COR-L47 (cell line): Measurements from ENCODE around the gene SGMS1.

Experiments
- DNase-seq: peaks from one replicate; lab custom pipeline; 2025; lab: John Stamatoyannopoulos, UW

SGMS1 gene

DNA sequence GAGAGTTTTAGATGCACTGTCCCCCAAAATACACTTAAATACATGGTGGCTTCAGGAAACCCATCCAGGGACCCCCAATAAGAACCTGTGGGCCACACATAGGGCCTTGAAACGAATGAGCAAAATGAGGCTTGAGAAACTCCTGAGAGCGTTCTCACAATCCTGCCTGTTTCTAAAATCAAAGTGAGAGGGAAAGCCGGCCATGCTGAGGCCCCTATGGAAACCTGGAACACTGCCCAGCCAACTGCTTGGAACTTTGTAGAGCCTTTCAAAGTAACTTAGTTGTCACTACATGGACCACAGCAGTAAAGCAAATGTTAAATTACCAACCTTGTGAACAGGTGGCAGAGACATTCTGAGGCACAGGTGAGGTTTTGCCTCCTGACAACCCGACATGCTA, 13.4 kb downstream of the SGMS1 start:
- no peak for DNase-seq

GRCh38 chr10:50607356-50607925, 16.3 kb downstream of the SGMS1 start:
- no peak for DNase-seq

GRCh38 chr10:50605951-50606270, 17.8 kb downstream of the SGMS1 start:
- DNase-seq = no peak

DNA sequence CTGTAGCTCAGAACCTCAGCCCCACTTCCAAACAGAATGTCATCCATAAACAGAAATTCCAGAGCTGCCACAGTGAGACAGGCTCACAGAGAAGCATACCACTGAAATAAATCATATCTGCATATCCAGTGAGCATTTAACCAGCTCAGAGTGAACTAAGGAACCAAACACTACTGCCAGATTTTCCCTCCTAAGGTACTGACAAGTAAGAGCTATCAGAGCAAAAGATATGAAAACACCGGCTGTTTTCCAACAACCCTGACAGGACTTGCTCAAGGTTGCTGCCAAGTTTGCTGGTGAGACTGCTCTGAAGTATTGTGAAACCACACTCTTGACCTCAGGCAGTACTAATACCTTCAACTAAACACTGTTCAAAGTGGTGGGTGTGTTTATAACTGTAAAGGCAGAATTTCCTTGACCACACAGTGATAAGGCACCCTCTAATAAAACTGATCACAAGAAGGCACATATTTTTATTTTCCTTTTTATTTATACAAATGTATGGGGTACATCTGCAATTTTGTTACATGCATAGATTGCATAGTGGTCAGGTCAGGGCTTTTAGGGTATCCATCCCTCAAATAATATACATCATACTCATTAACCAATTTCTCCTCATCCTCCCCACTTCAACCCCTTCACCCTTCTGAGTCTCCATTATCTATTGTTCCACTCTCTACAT, 18.3 kb downstream of the SGMS1 start:
- DNase-seq = no peak

DNA sequence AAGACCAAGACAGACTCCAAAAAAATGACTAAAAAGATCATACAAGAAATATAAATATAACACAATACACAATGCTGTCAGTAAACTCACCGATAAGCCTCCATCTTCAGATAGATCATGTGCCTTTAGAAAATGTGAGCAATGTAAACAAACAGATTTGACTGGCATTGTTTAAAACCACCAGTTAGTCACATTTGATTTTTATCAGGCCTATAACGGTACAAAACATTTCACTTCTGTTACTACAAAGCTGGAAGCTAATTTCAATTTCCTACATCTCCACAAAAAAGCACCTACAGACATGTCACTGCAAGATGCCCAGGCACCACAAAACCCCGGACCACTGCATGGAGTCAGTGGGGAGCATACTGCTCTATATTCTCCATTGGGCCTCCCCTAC, 18.9 kb downstream of the SGMS1 start:
- DNase-seq = no peak

- no peak for DNase-seq
Measured at GRCh38 chr10:50604049-50604640, 19.6 kb downstream of the SGMS1 start.

DNA sequence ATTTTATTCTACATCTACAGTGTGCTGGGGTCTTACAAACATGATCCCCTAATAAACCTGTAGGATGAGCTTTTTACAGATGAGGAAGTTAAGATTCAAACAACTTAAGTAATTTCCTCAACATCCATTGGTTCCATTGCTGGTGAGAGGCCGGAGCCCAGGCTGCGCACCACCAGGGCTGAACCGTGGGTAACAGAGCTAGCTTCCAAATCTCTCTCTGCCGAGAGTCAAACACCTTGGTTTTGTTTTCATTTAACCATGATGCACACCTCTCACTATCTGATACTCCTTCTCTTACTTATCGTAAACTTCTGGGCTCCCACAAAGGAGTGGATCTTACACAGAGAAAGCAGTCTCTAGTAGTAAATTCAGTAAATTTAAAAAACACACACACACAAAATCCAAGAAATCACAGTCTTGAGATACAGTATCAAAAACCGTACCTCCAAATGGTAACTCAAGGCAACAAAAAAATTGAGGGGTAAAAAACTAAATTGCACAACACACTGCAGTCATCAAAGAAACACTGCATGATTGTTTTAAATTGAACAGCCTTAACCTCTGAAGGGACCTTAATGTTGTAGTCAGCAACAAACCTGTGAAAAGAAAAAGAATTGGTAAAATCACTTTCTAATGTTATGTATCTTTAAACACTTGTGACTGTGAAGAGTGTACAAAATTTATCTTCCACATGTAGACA, 20.5 kb downstream of the SGMS1 start:
- no peak for DNase-seq

- DNase-seq = no peak
Measured at GRCh38 chr10:50601974-50602373, 21.8 kb downstream of the SGMS1 start.

GRCh38 chr10:50600831-50601477, 22.8 kb downstream of the SGMS1 start:
- DNase-seq = no peak

DNA sequence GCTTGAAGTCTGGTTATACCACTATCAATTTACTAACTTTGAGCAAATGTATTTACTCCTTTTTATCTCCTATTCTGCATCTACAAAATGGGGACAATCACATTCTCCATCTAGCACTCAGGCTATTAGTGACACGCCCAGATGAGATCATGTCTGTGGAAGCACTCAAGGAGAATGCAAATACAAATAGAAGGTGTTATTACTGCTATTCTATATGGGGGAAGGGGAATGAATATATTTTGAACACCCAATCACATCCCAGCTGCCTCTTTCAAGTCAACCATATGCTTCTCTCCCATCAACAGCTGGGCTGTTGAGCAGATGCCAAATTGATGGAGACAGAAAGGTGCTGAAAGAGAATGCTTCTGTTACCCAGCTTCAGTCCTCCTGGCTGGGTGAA, 23.5 kb downstream of the SGMS1 start:
- DNase-seq = no peak

DNA sequence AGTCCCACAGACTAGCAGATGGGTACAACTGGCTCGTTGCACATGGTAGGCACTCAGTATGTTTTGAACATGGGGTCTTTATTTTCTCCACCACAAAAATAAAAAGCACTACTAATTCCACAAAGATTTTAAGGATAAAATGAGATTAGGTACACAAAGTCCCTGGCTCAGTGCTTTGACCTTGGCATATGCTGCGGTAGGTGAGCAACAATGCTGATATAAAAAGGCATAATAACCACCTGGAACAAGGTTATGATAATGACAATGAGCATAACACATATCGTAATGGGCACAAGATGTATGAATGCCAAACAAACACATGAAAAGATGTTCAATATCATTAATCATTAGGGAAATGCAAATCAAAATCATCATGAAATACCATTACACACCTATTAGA, 26.9 kb downstream of the SGMS1 start:
- no peak for DNase-seq

- no peak for DNase-seq
Measured at GRCh38 chr10:50596456-50596855, 27.3 kb downstream of the SGMS1 start.

DNA sequence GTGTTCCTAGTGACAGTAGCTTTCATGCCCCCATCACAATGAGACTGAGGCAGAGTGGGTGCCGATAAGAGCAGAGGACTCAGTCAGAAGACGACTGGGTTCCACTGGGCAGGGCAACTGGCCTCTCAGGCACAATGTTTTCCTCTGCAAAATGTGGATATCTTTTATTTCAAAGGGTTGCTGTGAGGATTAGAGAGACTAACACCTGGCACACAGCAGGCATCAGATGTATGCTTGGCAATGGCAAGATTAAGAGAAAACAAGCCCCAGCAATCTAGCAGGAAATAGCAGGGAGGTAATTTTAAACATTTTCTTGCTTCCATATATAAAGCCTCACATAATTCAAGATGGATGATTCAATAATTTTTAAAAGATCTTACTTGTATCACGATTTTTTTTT, 28.0 kb downstream of the SGMS1 start:
- DNase-seq = no peak

DNA sequence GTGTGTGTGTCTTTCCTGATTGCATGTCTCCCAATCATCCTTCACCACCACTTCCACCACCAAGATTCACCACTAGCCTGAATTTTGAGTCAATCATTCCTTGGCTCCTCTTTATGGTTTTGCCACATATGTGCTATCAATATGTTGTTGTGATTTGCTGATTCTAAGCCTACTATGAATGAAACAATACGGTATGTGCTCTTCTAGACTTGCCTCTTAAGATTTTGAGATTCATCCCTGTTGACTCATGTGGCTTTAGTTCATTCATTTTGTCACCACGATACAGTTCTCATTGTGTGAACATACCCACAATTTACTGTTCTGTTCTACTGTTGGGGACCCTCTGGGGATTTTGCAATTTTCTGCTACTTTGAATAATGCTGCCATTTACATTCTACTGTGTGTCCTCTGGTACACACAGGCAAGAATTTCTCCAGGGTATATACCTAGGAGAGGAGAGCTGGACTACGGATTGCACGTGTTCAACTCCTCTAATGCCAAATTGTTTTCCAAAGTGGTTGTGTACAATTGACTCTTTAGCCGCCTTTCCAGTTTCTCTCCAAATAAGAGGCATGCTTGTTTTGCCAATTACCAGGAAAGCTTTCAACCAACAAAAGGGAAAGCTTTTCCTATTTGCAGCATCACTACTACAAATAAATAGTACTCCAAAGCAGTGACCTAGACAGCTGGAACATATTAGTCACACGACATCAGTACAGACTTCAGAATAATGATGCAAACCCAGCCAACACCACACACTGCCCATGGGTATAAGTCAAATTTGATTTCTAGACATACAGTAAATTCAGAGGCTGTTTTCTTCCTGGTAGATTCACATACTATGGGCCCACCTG, 30.0 kb downstream of the SGMS1 start:
- DNase-seq = no peak

- no peak for DNase-seq
Measured at GRCh38 chr10:50592961-50593418, 30.8 kb downstream of the SGMS1 start.

- no peak for DNase-seq
Measured at GRCh38 chr10:50590935-50591334, 32.8 kb downstream of the SGMS1 start.

- DNase-seq = no peak
Measured at GRCh38 chr10:50586740-50587088, 37.0 kb downstream of the SGMS1 start.

- no peak for DNase-seq
Measured at GRCh38 chr10:50585921-50586739, 37.6 kb downstream of the SGMS1 start.

DNA sequence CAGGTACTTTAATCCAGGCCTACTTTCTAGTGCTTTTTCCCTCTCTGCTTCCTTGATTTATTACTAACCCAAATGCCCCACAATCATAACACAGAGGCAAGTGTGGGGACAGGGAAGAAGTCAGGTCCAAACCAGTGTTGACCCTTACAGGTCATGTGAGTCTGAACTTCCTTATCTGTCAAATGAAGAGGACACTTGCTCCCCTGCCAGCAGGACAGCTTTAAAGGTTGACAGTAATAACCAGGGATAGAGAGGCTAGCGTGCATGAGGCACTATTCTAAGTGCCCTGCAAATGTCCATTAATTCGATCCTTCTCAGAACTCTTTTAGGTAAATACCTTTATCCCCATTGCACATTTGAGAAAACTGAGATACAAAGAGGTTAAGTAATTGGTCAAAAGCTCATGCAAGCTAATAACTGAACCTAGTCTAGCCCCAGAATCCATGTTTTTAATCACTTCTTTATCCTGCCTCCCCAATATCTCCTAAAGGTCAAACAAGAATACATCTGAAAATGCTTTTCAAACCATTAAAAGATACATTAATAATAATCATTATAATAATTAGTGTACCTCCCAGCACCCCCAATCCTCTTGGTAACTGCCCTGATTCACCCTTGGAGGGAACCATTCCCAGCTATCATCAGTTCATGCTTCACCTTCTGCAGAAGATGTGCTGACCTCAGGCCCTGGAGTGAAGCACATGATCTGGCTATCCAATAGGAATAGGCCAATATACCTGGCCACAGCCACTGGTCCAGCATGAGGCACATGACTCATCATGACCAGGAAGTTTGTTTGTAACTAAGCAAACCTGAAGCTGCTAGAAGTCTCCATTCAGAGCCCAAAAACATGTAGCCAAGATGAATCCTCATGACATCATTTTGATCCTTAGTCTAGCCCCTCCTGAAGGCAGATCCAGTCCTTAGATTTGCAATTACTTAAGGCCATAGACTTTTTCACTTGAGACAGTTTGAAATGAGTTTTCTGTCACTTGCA, 40.7 kb downstream of the SGMS1 start:
- no peak for DNase-seq

DNA sequence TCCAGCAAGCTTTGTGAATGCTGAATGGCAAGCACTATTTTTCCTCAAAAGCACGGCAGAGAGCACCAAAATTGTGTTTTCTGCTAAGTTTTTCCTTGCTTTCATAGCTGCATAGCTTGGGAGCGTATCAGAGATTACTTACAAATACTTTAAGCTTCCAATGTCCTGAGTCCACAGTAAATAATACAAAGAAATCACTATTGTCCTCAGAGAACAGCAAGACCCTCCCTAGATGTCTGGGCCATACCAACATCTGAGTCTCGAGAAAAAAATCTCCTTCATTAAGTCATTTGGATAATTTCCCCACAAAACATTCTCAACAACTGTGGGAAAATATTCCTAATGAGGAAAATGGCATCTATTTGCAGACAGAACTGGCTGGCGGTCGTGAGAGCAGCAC, 41.7 kb downstream of the SGMS1 start:
- DNase-seq = no peak
